GM12878 (cell line): ENCODE data around the gene TMEM150A. TPM values are rescaled to one million over a fixed set of nuclear protein-coding genes. Genes with fewer than 3 reads are reported as not detected.

Source experiments
- ATAC-seq: fragments of 200-7000 bp; cut with Tn5 transposase; 3 replicates; pipeline ENCODE4 v1.9.1; 2020; ENCODE audit warnings: mild to moderate bottlenecking, moderate library complexity
- BruUV-seq: library from RNA; stranded (reverse); fragments of 400-500 nt; replicated peaks from 2 replicates; lab custom pipeline; 2021; lab: Mats Ljungman, UMichigan
- CTCF ChIA-PET: fragments of 300-600 bp; sonication (Branson Sonifier 250); formaldehyde crosslinking; extraction: SDS; loops from one replicate; lab custom pipeline; 2021; ENCODE audit warnings: inconsistent platforms; lab: Yijun Ruan, JAX
- POLR2A ChIA-PET: fragments of 350-600 bp; formaldehyde crosslinking; extraction: SDS; loops from one replicate; lab custom pipeline; 2021; ENCODE audit warnings: inconsistent platforms; lab: Charles Lee
- RAD21 ChIA-PET: fragments of 300-600 bp; sonication (Branson Sonifier 250); formaldehyde crosslinking; loops from one replicate; lab custom pipeline; 2023; ENCODE audit warnings: antibody characterized with exemption; ENCODE audit not compliant: unreplicated experiment; lab: Charles Lee
- SMC1A ChIA-PET: fragments of 300-600 bp; sonication (Branson Sonifier 250); formaldehyde crosslinking; loops from one replicate; lab custom pipeline; 2023; ENCODE audit not compliant: unreplicated experiment, uncharacterized antibody; lab: Charles Lee
- DNase-seq: peaks from one replicate; pipeline ENCODE4 v3.0.0-alpha.2; 2011; ENCODE audit warnings: low read depth, low spot score
- FAIRE-seq: peaks from 3 replicates; lab custom pipeline; 2011; peaks lifted over from hg19 to GRCh38; lab: Jason Lieb, UNC
- H2AFZ ChIP-seq: 2 replicates; pipeline ENCODE4 v1.6.0; 2011; ENCODE audit warnings: low read depth, low read length, control low read depth; ENCODE audit not compliant: control insufficient read depth
- H3K27ac ChIP-seq: 2 replicates; pipeline ENCODE4 v1.5.1; 2011; ENCODE audit warnings: control low read depth; ENCODE audit not compliant: control insufficient read depth, insufficient read depth
- H3K27me3 ChIP-seq, 2 experiments: replicated peaks in 1 of 2; 2 replicates each; pipeline versions ENCODE4 v1.6.0 to v1.6.1; 2011; ENCODE audit warnings: low read length in 1 of 2; ENCODE audit not compliant: control insufficient read depth in 2 of 2, insufficient read depth in 2 of 2
- H3K36me3 ChIP-seq, 2 experiments: 2 replicates each; pipeline ENCODE4 v1.5.1; 2011; ENCODE audit warnings: low read length in 1 of 2; ENCODE audit not compliant: control insufficient read depth in 2 of 2, insufficient read depth in 2 of 2
- H3K4me1 ChIP-seq: 2 replicates; pipeline ENCODE4 v1.6.1; 2011; ENCODE audit warnings: mild to moderate bottlenecking, low read length, moderate library complexity, mixed read lengths; ENCODE audit not compliant: control insufficient read depth, insufficient read depth
- H3K4me2 ChIP-seq: 2 replicates; pipeline ENCODE4 v1.6.0; 2011; ENCODE audit warnings: control low read depth; ENCODE audit not compliant: control insufficient read depth, insufficient read depth
- H3K4me3 ChIP-seq: fragments of 200-600 bp; sonication (generic); 2 replicates; pipeline ENCODE4 v1.5.1; 2016
- H3K79me2 ChIP-seq: 2 replicates; pipeline ENCODE4 v1.6.0; 2011; ENCODE audit warnings: low read length; ENCODE audit not compliant: control insufficient read depth, insufficient read depth
- H3K9ac ChIP-seq: 2 replicates; pipeline ENCODE4 v1.8.0; 2011; ENCODE audit warnings: low read length, control low read depth, mixed read lengths; ENCODE audit not compliant: control insufficient read depth, insufficient read depth
- H3K9me3 ChIP-seq: replicated peaks from 3 replicates; pipeline ENCODE4 v1.5.1; 2011; ENCODE audit warnings: mild to moderate bottlenecking, low read length; ENCODE audit not compliant: control insufficient read depth, insufficient read depth
- H4K20me1 ChIP-seq: 2 replicates; pipeline ENCODE4 v1.6.0; 2011; ENCODE audit not compliant: control insufficient read depth, insufficient read depth
- DPF2 ChIP-seq: fragments of 450-650 bp; IDR thresholded peaks from 2 replicates; pipeline ENCODE4 v1.6.1; 2017; ENCODE audit warnings: mild to moderate bottlenecking
- IKZF1 ChIP-seq: fragments of 450-650 bp; conservative IDR thresholded peaks from 2 replicates; pipeline ENCODE4 v1.6.1; 2017; ENCODE audit warnings: antibody characterized with exemption, mild to moderate bottlenecking
- IKZF2 ChIP-seq, 2 experiments: fragments of 450-650 bp; IDR thresholded peaks; 2 replicates each; pipeline ENCODE4 v1.6.1; 2017; ENCODE audit warnings: mild to moderate bottlenecking in 2 of 2, moderate library complexity in 2 of 2
- MTA3 ChIP-seq: IDR thresholded peaks from 2 replicates; pipeline ENCODE4 v1.6.1; 2012; ENCODE audit warnings: low read length, inconsistent platforms, borderline replicate concordance
- MXI1 ChIP-seq: fragments of 150-350 bp; IDR thresholded peaks from 2 replicates; pipeline ENCODE4 v1.6.1; 2011; ENCODE audit warnings: low read depth, mild to moderate bottlenecking, inconsistent platforms, low read length, improper control_type of control experiment
- POLR2AphosphoS5 ChIP-seq: IDR thresholded peaks from 2 replicates; pipeline ENCODE4 v1.6.1; 2011; ENCODE audit warnings: mild to moderate bottlenecking, low read length, inconsistent platforms
- RUNX3 ChIP-seq: IDR thresholded peaks from 2 replicates; pipeline ENCODE4 v1.6.1; 2012; ENCODE audit warnings: low read length, inconsistent platforms
- SPI1 ChIP-seq: IDR thresholded peaks from 2 replicates; pipeline ENCODE4 v1.6.1; 2011; ENCODE audit warnings: low read depth, mild to moderate bottlenecking, low read length, moderate library complexity, borderline replicate concordance; ENCODE audit not compliant: insufficient read depth
- ZNF217 ChIP-seq: fragments of 450-650 bp; IDR thresholded peaks from 2 replicates; pipeline ENCODE4 v1.6.1; 2017; ENCODE audit warnings: antibody characterized with exemption, mild to moderate bottlenecking
- ZSCAN29 ChIP-seq: fragments of 450-650 bp; IDR thresholded peaks from 2 replicates; pipeline ENCODE4 v1.6.1; 2017; ENCODE audit warnings: mild to moderate bottlenecking, moderate library complexity
- WGBS: methylation state at CpG from one replicate; pipeline ENCODE4 v1.1.6; 2016; ENCODE audit warnings: low lambda C conversion rate; ENCODE audit not compliant: insufficient replicate concordance, insufficient coverage; ENCODE audit errors: missing lambda C conversion rate; 5-methylcytosine and 5-hydroxymethylcytosine counted together
- in situ Hi-C: fragments of 300-500 bp; cut with MboI; formaldehyde crosslinking; loops from 9 replicates; pipeline ENCODE4 v1.14.3; 2018; ENCODE audit warnings: mixed read lengths
- intact Hi-C: fragments of 100-400 bp; cut with micrococcal nuclease; formaldehyde crosslinking; loops from one replicate; pipeline ENCODE4 v1.14.2; 2022; ENCODE audit not compliant: unreplicated experiment
- polyA plus RNA-seq, 11 experiments: library from polyadenylated mRNA; depleted of rRNA in 4 of 11; unstranded in 6 of 11; stranded (reverse) in 5 of 11; fragments of >200 nt; fragmentation: Nextera tagmentation in 4 of 11; fragmentation: Illumina TruSeq in 1 of 11; extraction: Ambion mirVana in 4 of 11; extraction: Trizol in 1 of 11; gene quantifications; 1 replicate in 1 of 11; 2 replicates in 10 of 11; pipeline versions ENCODE4 v1.2.1 to v1.2.3, GENCODE V29; 2011 to 2016; ENCODE audit warnings: inconsistent platforms in 2 of 11, missing spikeins in 2 of 11, low read depth in 1 of 11
- total RNA-seq, 4 experiments: library from RNA; depleted of rRNA in 3 of 4; stranded (reverse); fragments of >200 nt in 3 of 4; fragmentation: Illumina TruSeq in 1 of 4; extraction: Trizol in 1 of 4; gene quantifications; 2 replicates each; pipeline versions ENCODE4 v1.2.1 to v1.2.3, GENCODE V29; 2013 to 2021
- TF ChIP-seq, protein P1 (sequence below): fragments of 450-650 bp; IDR thresholded peaks from 2 replicates; pipeline ENCODE4 v1.6.1; 2017; ENCODE audit warnings: low read depth, mild to moderate bottlenecking, moderate library complexity
- TF ChIP-seq, protein P2 (sequence below): IDR thresholded peaks from 2 replicates; pipeline ENCODE4 v1.6.1; 2012; ENCODE audit warnings: low read length, inconsistent platforms
- TF ChIP-seq, protein P3 (sequence below): IDR thresholded peaks from 2 replicates; pipeline ENCODE4 v1.6.1; 2011; ENCODE audit warnings: low read depth, mild to moderate bottlenecking, low read length, moderate library complexity, borderline replicate concordance; ENCODE audit errors: extremely low read depth
- TF ChIP-seq, protein P4 (sequence below): fragments of 450-650 bp; IDR thresholded peaks from 2 replicates; pipeline ENCODE4 v1.6.1; 2017; ENCODE audit warnings: mild to moderate bottlenecking, low read depth, inconsistent platforms; ENCODE audit not compliant: poor library complexity, severe bottlenecking

TMEM150A gene
- total and polyA plus RNA-seq, 10 of the 15 experiments (the other 5 are each of a cell fraction or from before 2014, with no cell fraction given): 0.45 to 4.4 (median 2.6) TPM

DNA sequence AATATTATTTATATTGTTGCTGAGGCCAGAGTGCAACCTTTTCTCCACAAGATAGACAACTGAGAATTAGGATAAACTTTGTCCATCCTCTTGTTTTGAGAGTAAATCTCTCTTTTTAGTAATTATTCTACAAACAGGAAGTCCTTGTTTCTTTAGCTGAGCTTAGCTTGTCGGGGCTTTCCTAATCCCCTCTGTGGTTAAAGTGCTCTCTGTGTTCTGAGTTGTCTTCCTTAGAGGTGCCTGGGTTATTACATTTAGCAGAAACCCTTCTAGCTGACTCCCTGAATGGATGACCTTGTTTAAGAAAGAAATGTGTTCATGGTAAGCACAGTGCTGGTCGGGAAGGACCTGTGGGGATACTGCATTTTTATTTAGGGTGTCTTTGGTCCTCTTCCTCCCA lies 26.2 kb upstream of the TMEM150A start:
- no peak for FAIRE-seq
- no peaks in the 10 kb centered on the region for H3K79me2 ChIP-seq
- in situ Hi-C loops (no loop called here), intact Hi-C loops (no loop called here)
- 34% methylated on average over 2 of the region's 2 CpGs for WGBS
- no peak for TF ChIP-seq MTA3
- no peak for TF ChIP-seq MXI1
- TF ChIP-seq POLR2AphosphoS5: no peak
- peak; percentile 47; the same call in 1 of the 2 replicates for TF ChIP-seq SPI1
- TF ChIP-seq IKZF2 (IDR thresholded peaks at IDR 0.05): peak; percentile 19 to 29; a peak in 1 of 4 replicates
- TF ChIP-seq, protein P1, sequence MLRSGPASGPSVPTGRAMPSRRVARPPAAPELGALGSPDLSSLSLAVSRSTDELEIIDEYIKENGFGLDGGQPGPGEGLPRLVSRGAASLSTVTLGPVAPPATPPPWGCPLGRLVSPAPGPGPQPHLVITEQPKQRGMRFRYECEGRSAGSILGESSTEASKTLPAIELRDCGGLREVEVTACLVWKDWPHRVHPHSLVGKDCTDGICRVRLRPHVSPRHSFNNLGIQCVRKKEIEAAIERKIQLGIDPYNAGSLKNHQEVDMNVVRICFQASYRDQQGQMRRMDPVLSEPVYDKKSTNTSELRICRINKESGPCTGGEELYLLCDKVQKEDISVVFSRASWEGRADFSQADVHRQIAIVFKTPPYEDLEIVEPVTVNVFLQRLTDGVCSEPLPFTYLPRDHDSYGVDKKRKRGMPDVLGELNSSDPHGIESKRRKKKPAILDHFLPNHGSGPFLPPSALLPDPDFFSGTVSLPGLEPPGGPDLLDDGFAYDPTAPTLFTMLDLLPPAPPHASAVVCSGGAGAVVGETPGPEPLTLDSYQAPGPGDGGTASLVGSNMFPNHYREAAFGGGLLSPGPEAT: peak; percentile 64; the same call in 1 of the 2 replicates
- TF ChIP-seq ZSCAN29: no peak
- TF ChIP-seq DPF2: peak; percentile 20; the same call in 1 of the 2 replicates
- TF ChIP-seq, protein P2, sequence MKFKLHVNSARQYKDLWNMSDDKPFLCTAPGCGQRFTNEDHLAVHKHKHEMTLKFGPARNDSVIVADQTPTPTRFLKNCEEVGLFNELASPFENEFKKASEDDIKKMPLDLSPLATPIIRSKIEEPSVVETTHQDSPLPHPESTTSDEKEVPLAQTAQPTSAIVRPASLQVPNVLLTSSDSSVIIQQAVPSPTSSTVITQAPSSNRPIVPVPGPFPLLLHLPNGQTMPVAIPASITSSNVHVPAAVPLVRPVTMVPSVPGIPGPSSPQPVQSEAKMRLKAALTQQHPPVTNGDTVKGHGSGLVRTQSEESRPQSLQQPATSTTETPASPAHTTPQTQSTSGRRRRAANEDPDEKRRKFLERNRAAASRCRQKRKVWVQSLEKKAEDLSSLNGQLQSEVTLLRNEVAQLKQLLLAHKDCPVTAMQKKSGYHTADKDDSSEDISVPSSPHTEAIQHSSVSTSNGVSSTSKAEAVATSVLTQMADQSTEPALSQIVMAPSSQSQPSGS: no peak
- TF ChIP-seq, protein P3, sequence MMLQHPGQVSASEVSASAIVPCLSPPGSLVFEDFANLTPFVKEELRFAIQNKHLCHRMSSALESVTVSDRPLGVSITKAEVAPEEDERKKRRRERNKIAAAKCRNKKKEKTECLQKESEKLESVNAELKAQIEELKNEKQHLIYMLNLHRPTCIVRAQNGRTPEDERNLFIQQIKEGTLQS: no peak
- TF ChIP-seq IKZF1: peak; percentile 45; the same call in 1 of the 2 replicates
- TF ChIP-seq ZNF217: no peak
- TF ChIP-seq, protein P4, sequence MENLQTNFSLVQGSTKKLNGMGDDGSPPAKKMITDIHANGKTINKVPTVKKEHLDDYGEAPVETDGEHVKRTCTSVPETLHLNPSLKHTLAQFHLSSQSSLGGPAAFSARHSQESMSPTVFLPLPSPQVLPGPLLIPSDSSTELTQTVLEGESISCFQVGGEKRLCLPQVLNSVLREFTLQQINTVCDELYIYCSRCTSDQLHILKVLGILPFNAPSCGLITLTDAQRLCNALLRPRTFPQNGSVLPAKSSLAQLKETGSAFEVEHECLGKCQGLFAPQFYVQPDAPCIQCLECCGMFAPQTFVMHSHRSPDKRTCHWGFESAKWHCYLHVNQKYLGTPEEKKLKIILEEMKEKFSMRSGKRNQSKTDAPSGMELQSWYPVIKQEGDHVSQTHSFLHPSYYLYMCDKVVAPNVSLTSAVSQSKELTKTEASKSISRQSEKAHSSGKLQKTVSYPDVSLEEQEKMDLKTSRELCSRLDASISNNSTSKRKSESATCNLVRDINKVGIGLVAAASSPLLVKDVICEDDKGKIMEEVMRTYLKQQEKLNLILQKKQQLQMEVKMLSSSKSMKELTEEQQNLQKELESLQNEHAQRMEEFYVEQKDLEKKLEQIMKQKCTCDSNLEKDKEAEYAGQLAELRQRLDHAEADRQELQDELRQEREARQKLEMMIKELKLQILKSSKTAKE: no peak
- peak; percentile 65 for TF ChIP-seq RUNX3
- H3K36me3 ChIP-seq: peaks cover 10 to 38% of the 10 kb centered on the region in 2 experiments
- DNase-seq: no peak
- no peak overlapping the region for H2AFZ ChIP-seq
- SMC1A ChIA-PET: interaction anchor here (1.3 to 3.0 kb wide), 2 partner anchors 9 kb away, joined by 4 to 20 read pairs; no protein-coding TSS in a partner anchor
- H3K27ac ChIP-seq: peak overlapping the region; percentile 38
- H3K4me3 ChIP-seq: no peak overlapping the region
- no peaks in the 10 kb centered on the region for H3K27me3 ChIP-seq
- RAD21 ChIA-PET: interaction anchor here (1.0 kb wide), 1 partner anchor 9 kb away, joined by 7 read pairs; no protein-coding TSS in a partner anchor
- BruUV-seq: no TSS peak
- H3K9ac ChIP-seq: no peak overlapping the region
- no peak overlapping the region for H3K4me2 ChIP-seq
- POLR2A ChIA-PET: interaction anchor here (0.9 to 1.5 kb wide), 3 partner anchors 8 to 90 kb away, joined by 3 to 4 read pairs (median 3); partner anchors contain the start of gene MAT2A
- peak; percentile 97 for ATAC-seq
- no peaks in the 10 kb centered on the region for H4K20me1 ChIP-seq
- CTCF ChIA-PET: interaction anchor here (0.6 to 3.3 kb wide), 8 partner anchors 8 to 557 kb away, joined by 3 to 31 read pairs (median 3); partner anchors contain the start of gene C2orf68
- no peaks in the 10 kb centered on the region for H3K4me1 ChIP-seq
- H3K9me3 ChIP-seq: no peaks in the 10 kb centered on the region
